Stimulated activated CD8-positive, alpha-beta memory T cell treated with anti-CD3 and anti-CD28 coated beads, Interleukin-7, amount 100 ng/mL, for 48 hours (primary cell): Measurements from ENCODE around the gene CDT1.
A peak's percentile ranks its signal among the peaks of the same experiment; 100 is the strongest.

ENCODE experiments used
- DNase-seq, 2 donors: peaks; one replicate each; pipeline ENCODE4 v3.0.0-alpha.2; 2020; ENCODE audit warnings: low read depth in 1 of 2; ENCODE audit errors: extremely low read depth in 1 of 2

The CDT1 gene

GRCh38 chr16:88804173-88804551 lies 573 bp downstream of the CDT1 start:
- DNase-seq: no peak

GRCh38 chr16:88804552-88805339 lies 1.2 kb downstream of the CDT1 start:
- DNase-seq: no peak

- no peak for DNase-seq
Measured at GRCh38 chr16:88805340-88805715, 1.7 kb downstream of the CDT1 start.

- no peak for DNase-seq
Measured at GRCh38 chr16:88805887-88806393, 2.4 kb downstream of the CDT1 start.

GRCh38 chr16:88806491-88807111 lies 3.0 kb downstream of the CDT1 start:
- no peak for DNase-seq

- no peak for DNase-seq
Measured at GRCh38 chr16:88807142-88807625, 3.6 kb downstream of the CDT1 start.

GRCh38 chr16:88807626-88808453 lies 4.3 kb downstream of the CDT1 start:
- no peak for DNase-seq

- no peak for DNase-seq
Measured at GRCh38 chr16:88809068-88809675, 5.6 kb downstream of the CDT1 start.

- DNase-seq: no peak
Measured at GRCh38 chr16:88809676-88810165, 6.1 kb downstream of the CDT1 start.

GRCh38 chr16:88810166-88810911 lies 6.8 kb downstream of the CDT1 start:
- DNase-seq: no peak

- peak in 1 of 2 donors; percentile 55 for DNase-seq
Measured at GRCh38 chr16:88810912-88811768, 7.6 kb downstream of the CDT1 start.

- peak; percentile 90 to 91 for DNase-seq
Measured at GRCh38 chr16:88811769-88812512, 8.4 kb downstream of the CDT1 start, which contains the start of gene APRT. Gene APRT, minus strand, starts transcription at chr16:88811928. Its CDS starts 29 bp downstream, at chr16:88811899.

- DNase-seq: no peak
Measured at GRCh38 chr16:88812513-88813268, 9.1 kb downstream of the CDT1 start.

- DNase-seq: no peak
Measured at GRCh38 chr16:88813269-88814143, 9.9 kb downstream of the CDT1 start.

GRCh38 chr16:88814144-88814502 lies 10.5 kb downstream of the CDT1 start:
- DNase-seq: no peak

GRCh38 chr16:88815227-88815626 lies 11.6 kb downstream of the CDT1 start:
- no peak for DNase-seq
